SK-N-SH (cell line): ENCODE measurements around the gene GK.
A peak's percentile ranks its signal among the peaks of the same experiment; 100 is the strongest.

Experiments
- CTCF ChIP-seq: fragments of 200-600 bp; sonication (generic); IDR thresholded peaks from 2 replicates; pipeline ENCODE4 v1.6.1; 2017; ENCODE audit warnings: antibody characterized with exemption, mild to moderate bottlenecking, moderate library complexity
- EZH2phosphoT487 ChIP-seq: fragments of 200-600 bp; sonication (generic); IDR thresholded peaks from 2 replicates; pipeline ENCODE4 v1.6.1; 2017; ENCODE audit warnings: low read depth, mixed run types, mild to moderate bottlenecking, antibody characterized with exemption, moderate library complexity, borderline replicate concordance
- GABPA ChIP-seq: IDR thresholded peaks from 2 replicates; pipeline ENCODE4 v1.4.0; 2012; ENCODE audit warnings: low read depth, mild to moderate bottlenecking
- JUND ChIP-seq: IDR thresholded peaks from 2 replicates; pipeline ENCODE4 v1.4.0; 2012
- USF2 ChIP-seq: fragments of 150-350 bp; IDR thresholded peaks from 2 replicates; pipeline ENCODE4 v1.6.1; 2017; ENCODE audit warnings: antibody characterized with exemption, low read length, low read depth, borderline replicate concordance
- YY1 ChIP-seq: IDR thresholded peaks from 2 replicates; pipeline ENCODE4 v1.4.0; 2012; ENCODE audit warnings: low read depth, mild to moderate bottlenecking
- ZBTB33 ChIP-seq: IDR thresholded peaks from 2 replicates; pipeline ENCODE4 v1.4.0; 2012; ENCODE audit warnings: low read depth, borderline replicate concordance

- TF ChIP-seq CTCF (peak; percentile 88), YY1 (no peak), USF2 (no peak), JUND (no peak), EZH2phosphoT487 (no peak), ZBTB33 (no peak), GABPA (no peak)
These were observed 82.6 kb downstream of the GK start for GRCh38 chrX:30735839-30736238.
